H9 (cell line): ENCODE results near the gene ZNF18. TPM values are rescaled to one million over a fixed set of nuclear protein-coding genes. Genes with fewer than 3 reads are reported as not detected.

Experiments used
- DNase-seq: peaks from one replicate; pipeline ENCODE4 v3.0.0-alpha.2; 2017
- H2AFZ ChIP-seq: one replicate; pipeline ENCODE4 v1.6.1; 2013; ENCODE audit warnings: mild to moderate bottlenecking, low read length, control low read depth, moderate library complexity
- H2AK5ac ChIP-seq: 2 replicates; pipeline ENCODE4 v1.6.1; 2013; ENCODE audit warnings: low read length, control low read depth, mixed read lengths; ENCODE audit not compliant: insufficient read length
- H2BK120ac ChIP-seq: one replicate; pipeline ENCODE4 v1.6.1; 2013; ENCODE audit warnings: low read depth, mild to moderate bottlenecking, low read length, control low read depth, inconsistent platforms; ENCODE audit not compliant: poor library complexity, severe bottlenecking
- H2BK12ac ChIP-seq: 2 replicates; pipeline ENCODE4 v1.6.1; 2013; ENCODE audit warnings: low read length, control low read depth, mixed read lengths, low read depth; ENCODE audit not compliant: insufficient read length
- H2BK15ac ChIP-seq: 2 replicates; pipeline ENCODE4 v1.6.1; 2013; ENCODE audit warnings: low read depth, low read length, control low read depth
- H2BK20ac ChIP-seq: one replicate; pipeline ENCODE4 v1.6.1; 2013; ENCODE audit warnings: low read depth, mild to moderate bottlenecking, low read length, control low read depth, inconsistent platforms; ENCODE audit not compliant: poor library complexity, severe bottlenecking
- H2BK5ac ChIP-seq: 2 replicates; pipeline ENCODE4 v1.6.1; 2013; ENCODE audit warnings: low read length, control low read depth, mixed read lengths; ENCODE audit not compliant: insufficient read length
- H3K14ac ChIP-seq: 2 replicates; pipeline ENCODE4 v1.6.1; 2013; ENCODE audit warnings: low read length, control low read depth; ENCODE audit not compliant: insufficient read depth
- H3K18ac ChIP-seq: 2 replicates; pipeline ENCODE4 v1.6.1; 2013; ENCODE audit warnings: low read depth, mild to moderate bottlenecking, mixed read lengths, low read length, control low read depth; ENCODE audit not compliant: insufficient read length
- H3K23ac ChIP-seq: 2 replicates; pipeline ENCODE4 v1.6.1; 2013; ENCODE audit warnings: low read length, control low read depth, mixed read lengths, low read depth; ENCODE audit not compliant: insufficient read length
- H3K23me2 ChIP-seq: 2 replicates; pipeline ENCODE4 v1.6.1; 2013; ENCODE audit warnings: low read depth, mild to moderate bottlenecking, mixed read lengths, low read length, control low read depth; ENCODE audit not compliant: insufficient read length, poor library complexity, severe bottlenecking
- H3K27ac ChIP-seq: 2 replicates; pipeline ENCODE4 v1.5.1; 2013; ENCODE audit warnings: low read length, control low read depth, mixed read lengths, low read depth; ENCODE audit not compliant: insufficient read length
- H3K27me3 ChIP-seq: 2 replicates; pipeline ENCODE4 v1.6.1; 2013; ENCODE audit warnings: low read length, control low read depth, inconsistent platforms; ENCODE audit not compliant: insufficient read depth
- H3K4ac ChIP-seq: 2 replicates; pipeline ENCODE4 v1.6.1; 2013; ENCODE audit warnings: low read depth, mild to moderate bottlenecking, control low read depth, inconsistent platforms, low read length, moderate library complexity
- H3K4me1 ChIP-seq: 2 replicates; pipeline ENCODE4 v1.6.1; 2013; ENCODE audit warnings: low read length, control low read depth, inconsistent platforms; ENCODE audit not compliant: insufficient read depth
- H3K4me2 ChIP-seq: 2 replicates; pipeline ENCODE4 v1.6.1; 2013; ENCODE audit warnings: low read length, control low read depth, mixed read lengths; ENCODE audit not compliant: insufficient read length, insufficient read depth
- H3K56ac ChIP-seq: 2 replicates; pipeline ENCODE4 v1.6.1; 2013; ENCODE audit warnings: low read depth, mild to moderate bottlenecking, mixed read lengths, low read length, control low read depth; ENCODE audit not compliant: insufficient read length
- H3K79me1 ChIP-seq: 2 replicates; pipeline ENCODE4 v1.6.1; 2013; ENCODE audit warnings: low read depth, mild to moderate bottlenecking, moderate library complexity, low read length, control low read depth, inconsistent platforms; ENCODE audit not compliant: insufficient read depth, poor library complexity, severe bottlenecking
- H3K79me2 ChIP-seq: 2 replicates; pipeline ENCODE4 v1.6.1; 2013; ENCODE audit warnings: low read length, control low read depth, inconsistent platforms; ENCODE audit not compliant: insufficient read depth
- H3K9ac ChIP-seq: 2 replicates; pipeline ENCODE4 v1.6.1; 2013; ENCODE audit warnings: low read length, control low read depth, mixed read lengths; ENCODE audit not compliant: insufficient read length; ENCODE audit errors: extremely low read depth
- H3K9me3 ChIP-seq: one replicate; pipeline ENCODE4 v1.6.1; 2013; ENCODE audit warnings: low read depth, low read length, inconsistent platforms; ENCODE audit not compliant: control insufficient read depth
- H3T11ph ChIP-seq: one replicate; pipeline ENCODE4 v1.6.1; 2013; ENCODE audit warnings: mild to moderate bottlenecking, low read length, control low read depth, inconsistent platforms
- H4K20me1 ChIP-seq: one replicate; pipeline ENCODE4 v1.6.1; 2013; ENCODE audit not compliant: control insufficient read depth, insufficient read length, insufficient read depth
- H4K5ac ChIP-seq: 2 replicates; pipeline ENCODE4 v1.6.1; 2013; ENCODE audit warnings: low read depth, mild to moderate bottlenecking, mixed read lengths, low read length, control low read depth; ENCODE audit not compliant: insufficient read length
- H4K8ac ChIP-seq: replicated peaks from 2 replicates; pipeline ENCODE4 v1.6.1; 2013; ENCODE audit warnings: low read length, control low read depth, mixed read lengths, low read depth; ENCODE audit not compliant: insufficient read length
- H4K91ac ChIP-seq: 2 replicates; pipeline ENCODE4 v1.6.1; 2013; ENCODE audit warnings: low read depth, mild to moderate bottlenecking, moderate library complexity, mixed read lengths, low read length, control low read depth; ENCODE audit not compliant: insufficient read length
- H3K27ac Mint-ChIP-seq, 3 experiments: 2 replicates in 2 of 3; 3 replicates in 1 of 3; pipeline ENCODE4 v1.8.0; 2020 to 2021; ENCODE audit warnings: mixed read lengths in 3 of 3, mild to moderate bottlenecking in 1 of 3, moderate library complexity in 1 of 3
- H3K27me3 Mint-ChIP-seq: 2 replicates; pipeline ENCODE4 v1.8.0; 2021; ENCODE audit warnings: low read depth, mild to moderate bottlenecking, moderate library complexity, mixed read lengths
- H3K36me3 Mint-ChIP-seq, 3 experiments: 2 replicates in 2 of 3; 3 replicates in 1 of 3; pipeline ENCODE4 v1.8.0; 2020 to 2021; ENCODE audit warnings: low read depth in 3 of 3, mixed read lengths in 3 of 3; ENCODE audit not compliant: insufficient read depth in 1 of 3
- H3K4me1 Mint-ChIP-seq, 2 experiments: 2 replicates each; pipeline ENCODE4 v1.8.0; 2020; ENCODE audit warnings: mixed read lengths in 2 of 2
- H3K4me3 Mint-ChIP-seq, 2 experiments: 2 replicates in 1 of 2; 3 replicates in 1 of 2; pipeline ENCODE4 v1.8.0; 2020 to 2021; ENCODE audit warnings: mild to moderate bottlenecking in 2 of 2, mixed read lengths in 2 of 2, moderate library complexity in 1 of 2
- H3K9me3 Mint-ChIP-seq, 2 experiments: 2 replicates in 1 of 2; 3 replicates in 1 of 2; pipeline ENCODE4 v1.8.0; 2020; ENCODE audit warnings: mild to moderate bottlenecking in 2 of 2, mixed read lengths in 2 of 2, moderate library complexity in 1 of 2
- WGBS: extraction: QIAGEN DNeasy Blood & Tissue Kit; methylation state at CpG from one replicate; pipeline ENCODE4 v1.1.7; 2013; ENCODE audit warnings: missing lambda C conversion rate, low lambda C conversion rate, mixed read lengths; ENCODE audit not compliant: insufficient read length; ENCODE audit errors: extremely low coverage; 5-methylcytosine and 5-hydroxymethylcytosine counted together
- total RNA-seq: library from RNA; stranded (reverse); gene quantifications from 2 replicates; pipeline ENCODE4 v1.2.1, GENCODE V29; 2021
- TF ChIP-seq, protein P1 (sequence below): fragments of 200-600 bp; sonication (generic); conservative IDR thresholded peaks from 3 replicates; pipeline ENCODE4 v1.8.0; 2021; ENCODE audit warnings: antibody characterized with exemption, mild to moderate bottlenecking

The ZNF18 gene
- total RNA-seq, 1 experiment from 2014 or later, result 6.8 TPM

DNA sequence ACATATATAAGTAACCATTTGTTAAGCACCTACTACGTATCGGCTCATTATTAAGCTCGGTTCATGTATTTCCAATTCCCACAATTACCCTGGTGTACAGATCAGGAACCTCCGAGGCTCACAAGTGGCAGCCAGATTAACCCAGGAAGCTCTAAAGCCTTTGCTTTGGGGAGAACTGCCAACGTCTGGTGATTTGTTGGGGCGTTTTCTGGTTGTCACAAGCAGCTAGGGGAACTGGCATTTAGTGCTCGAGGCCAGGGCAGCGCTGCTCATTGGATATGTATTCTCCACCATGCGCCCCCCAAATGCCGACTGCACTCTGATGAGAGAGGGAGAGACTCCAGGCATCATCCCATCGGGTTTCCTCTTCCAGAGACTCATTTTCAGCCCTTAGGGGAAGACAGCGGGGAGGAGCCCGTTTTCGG, 541 bp downstream of the ZNF18 start:
- H3K9ac ChIP-seq, result peak overlapping the region; percentile 86
- H3K79me2 ChIP-seq, result no peaks in the 10 kb centered on the region
- H3T11ph ChIP-seq, result no peak overlapping the region
- Mint-ChIP-seq H3K9me3 (no peaks in the 10 kb centered on the region), H3K27me3 (no peaks in the 10 kb centered on the region; the same call in 1 of the 2 replicates), H3K4me3 (peak overlapping the region; percentile 86 to 89), H3K27ac (peak overlapping the region; percentile 64 to 94 (median 79); a peak in 5 of 7 replicates), H3K36me3 (peaks cover 5 to 14% (median 13%) of the 10 kb centered on the region in 3 experiments; a peak in 6 of 7 replicates), H3K4me1 (peaks cover 15 to 18% of the 10 kb centered on the region in 2 experiments)
- peak overlapping the region; percentile 95 for H3K4me2 ChIP-seq
- H3K27me3 ChIP-seq, result no peaks in the 10 kb centered on the region
- no peak overlapping the region for H4K91ac ChIP-seq
- H3K56ac ChIP-seq, result no peak overlapping the region
- peak overlapping the region; percentile 96 for H3K14ac ChIP-seq
- H2BK15ac ChIP-seq, result no peak overlapping the region
- H3K9me3 ChIP-seq, result no peaks in the 10 kb centered on the region
- no peaks in the 10 kb centered on the region for H4K20me1 ChIP-seq
- no CpG with 5 or more reads among the region's 14 CpGs for WGBS
- H3K23me2 ChIP-seq, result peaks cover 12% of the 10 kb centered on the region
- no peak overlapping the region for H3K23ac ChIP-seq
- TF ChIP-seq, protein P1, sequence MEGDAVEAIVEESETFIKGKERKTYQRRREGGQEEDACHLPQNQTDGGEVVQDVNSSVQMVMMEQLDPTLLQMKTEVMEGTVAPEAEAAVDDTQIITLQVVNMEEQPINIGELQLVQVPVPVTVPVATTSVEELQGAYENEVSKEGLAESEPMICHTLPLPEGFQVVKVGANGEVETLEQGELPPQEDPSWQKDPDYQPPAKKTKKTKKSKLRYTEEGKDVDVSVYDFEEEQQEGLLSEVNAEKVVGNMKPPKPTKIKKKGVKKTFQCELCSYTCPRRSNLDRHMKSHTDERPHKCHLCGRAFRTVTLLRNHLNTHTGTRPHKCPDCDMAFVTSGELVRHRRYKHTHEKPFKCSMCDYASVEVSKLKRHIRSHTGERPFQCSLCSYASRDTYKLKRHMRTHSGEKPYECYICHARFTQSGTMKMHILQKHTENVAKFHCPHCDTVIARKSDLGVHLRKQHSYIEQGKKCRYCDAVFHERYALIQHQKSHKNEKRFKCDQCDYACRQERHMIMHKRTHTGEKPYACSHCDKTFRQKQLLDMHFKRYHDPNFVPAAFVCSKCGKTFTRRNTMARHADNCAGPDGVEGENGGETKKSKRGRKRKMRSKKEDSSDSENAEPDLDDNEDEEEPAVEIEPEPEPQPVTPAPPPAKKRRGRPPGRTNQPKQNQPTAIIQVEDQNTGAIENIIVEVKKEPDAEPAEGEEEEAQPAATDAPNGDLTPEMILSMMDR, result no peak
- peak overlapping the region; percentile 94 for H3K18ac ChIP-seq
- no peak overlapping the region for H2BK5ac ChIP-seq
- H2AK5ac ChIP-seq, result no peak overlapping the region
- peaks cover 1% of the 10 kb centered on the region; the same call in 1 of the 2 replicates for H3K4me1 ChIP-seq
- no peak overlapping the region for H4K8ac ChIP-seq
- no peaks in the 10 kb centered on the region for H3K79me1 ChIP-seq
- peak overlapping the region; percentile 35 for H2BK12ac ChIP-seq
- H3K27ac ChIP-seq, result peak overlapping the region; percentile 61
- no peak for DNase-seq
- no peak overlapping the region for H4K5ac ChIP-seq
- no peak overlapping the region for H2BK120ac ChIP-seq
- H2BK20ac ChIP-seq, result no peak overlapping the region
- peak overlapping the region; percentile 67 for H2AFZ ChIP-seq
- H3K4ac ChIP-seq, result no peak overlapping the region
